Stomach (tissue), 9 donors: ENCODE data around the gene AVEN. TPM values are rescaled to one million over a fixed set of nuclear protein-coding genes. Genes with fewer than 3 reads are reported as not detected.

Experiments
- DNase-seq, 2 donors: peaks; one replicate each; pipeline versions ENCODE4 v3.0.0 to v3.0.0-alpha.2; 2013 to 2019
- H3K27ac ChIP-seq, 5 donors: fragments of 200-600 bp in 4 of 5; sonication (generic) in 4 of 5; one replicate each; pipeline ENCODE4 v1.5.1; 2013 to 2019; ENCODE audit warnings: mild to moderate bottlenecking in 1 of 5, moderate library complexity in 1 of 5
- H3K27me3 ChIP-seq, 3 donors: fragments of 200-600 bp; sonication (generic); one replicate each; pipeline ENCODE4 v1.5.1; 2017 to 2019; ENCODE audit warnings: mixed run types in 1 of 3
- H3K36me3 ChIP-seq, 4 donors: fragments of 200-600 bp; sonication (generic); 1 replicate in 3 of 4; 2 replicates in 1 of 4; pipeline ENCODE4 v1.5.1; 2016 to 2019
- H3K4me1 ChIP-seq, 4 donors: fragments of 200-600 bp; sonication (generic); one replicate each; pipeline ENCODE4 v1.5.1; 2016 to 2019
- H3K4me3 ChIP-seq, 4 donors: fragments of 200-600 bp; sonication (generic) in 3 of 4; one replicate each; pipeline ENCODE4 v1.5.1; 2016 to 2019; ENCODE audit warnings: mild to moderate bottlenecking in 1 of 4
- H3K9me3 ChIP-seq, 4 donors: fragments of 200-600 bp; sonication (generic); one replicate each; pipeline ENCODE4 v1.5.1; 2016 to 2019
- CTCF ChIP-seq, 7 experiments: fragments of 450-650 bp in 4 of 7; fragments of 200-600 bp in 3 of 7; sonication (generic) in 3 of 7; IDR thresholded peaks; one replicate each; pipeline ENCODE4 v1.5.1; 2016 to 2019; ENCODE audit warnings: antibody characterized with exemption in 7 of 7, control low read depth in 2 of 7, mild to moderate bottlenecking in 1 of 7
- EP300 ChIP-seq: sonication (generic); formaldehyde crosslinking; IDR thresholded peaks from one replicate; pipeline ENCODE4 v1.6.1; 2017; ENCODE audit warnings: antibody characterized with exemption
- POLR2A ChIP-seq, 4 donors: fragments of 450-650 bp; IDR thresholded peaks; one replicate each; pipeline ENCODE4 v1.6.1; 2016; ENCODE audit warnings: antibody characterized with exemption in 4 of 4, control low read depth in 2 of 4, mild to moderate bottlenecking in 1 of 4, moderate library complexity in 1 of 4
- POLR2AphosphoS5 ChIP-seq, 3 donors: sonication (generic); formaldehyde crosslinking; IDR thresholded peaks; one replicate each; pipeline ENCODE4 v1.6.1; 2016; ENCODE audit warnings: antibody characterized with exemption in 3 of 3
- WGBS, 5 donors: extraction: QIAGEN DNeasy Blood & Tissue Kit in 3 of 5; methylation state at CpG; one replicate each; pipeline versions ENCODE4 v1.1.5 to v1.1.7; 2013 to 2018; 5-methylcytosine and 5-hydroxymethylcytosine counted together
- intact Hi-C: fragments of 100-400 bp; cut with DNase I; formaldehyde crosslinking; loops from one replicate; pipeline ENCODE4 v1.15.1; 2023; ENCODE audit warnings: low total_unique reads
- polyA plus RNA-seq, 3 donors: library from polyadenylated mRNA; stranded (reverse); fragments of 200-250 nt; gene quantifications; one replicate each; pipeline ENCODE4 v1.2.3, GENCODE V29; 2013
- total RNA-seq, 5 donors: library from RNA; depleted of rRNA; stranded (reverse); fragments of >200 nt; gene quantifications; one replicate each; pipeline versions ENCODE4 v1.1.0 to v1.2.3, GENCODE V29; 2014 to 2016
- donor health status: healthy with polysubstance abuse.
- donor health status: Bipolar disorder and iron deficiency.
- donor health status: healthy.

Gene AVEN
- total and polyA plus RNA-seq, 8 donors: 8.6 to 89.8 (median 14.4) TPM; not detected in 1

DNA sequence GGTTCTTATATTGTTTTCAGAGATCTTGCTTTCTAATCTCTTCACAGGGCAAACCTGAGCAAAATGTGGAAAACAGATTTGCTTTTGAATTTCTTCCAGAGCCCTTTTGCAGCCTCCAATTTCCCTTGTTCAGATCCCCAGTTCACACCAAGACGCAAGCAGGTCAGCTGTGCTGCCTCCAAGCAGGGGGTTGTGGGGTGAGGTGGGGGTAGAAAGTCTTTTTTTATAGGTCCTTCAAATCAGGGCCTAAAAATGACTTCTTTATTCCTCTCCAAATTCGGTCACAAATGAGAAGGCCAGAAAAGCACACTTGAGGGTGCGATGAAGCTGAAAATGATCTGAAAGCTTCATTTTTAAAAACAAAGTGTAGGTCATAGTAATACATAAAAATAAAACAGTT, 26.3 kb upstream of the AVEN start:
- intact Hi-C loops: no loop called here

GRCh38 chr15:34064438-34064837, 25.4 kb upstream of the AVEN start:
- H3K27ac ChIP-seq: no peak overlapping the region
- TF ChIP-seq EP300: no peak
- TF ChIP-seq CTCF (IDR thresholded peaks at IDR 0.05): no peak
- TF ChIP-seq POLR2A (IDR thresholded peaks at IDR 0.05): no peak
- TF ChIP-seq POLR2AphosphoS5 (IDR thresholded peaks at IDR 0.05): no peak
- H3K36me3 ChIP-seq: no peaks in the 10 kb centered on the region
- intact Hi-C loops: no loop called here
- H3K4me3 ChIP-seq: no peak overlapping the region
- H3K4me1 ChIP-seq: peaks cover 0 to 7% (median 3%) of the 10 kb centered on the region in 4 donors
- DNase-seq: no peak
- H3K9me3 ChIP-seq: no peaks in the 10 kb centered on the region
- WGBS, 5 donors: 0% methylated on average over 1 of the region's 1 CpG
- no peaks in the 10 kb centered on the region for H3K27me3 ChIP-seq

More for the DNA sequence above, 26.3 kb upstream of the AVEN start:
- no peaks in the 10 kb centered on the region for H3K36me3 ChIP-seq
- H3K27ac ChIP-seq: no peak overlapping the region
- TF ChIP-seq POLR2A (IDR thresholded peaks at IDR 0.05) (no peak), CTCF (IDR thresholded peaks at IDR 0.05) (no peak), POLR2AphosphoS5 (IDR thresholded peaks at IDR 0.05) (no peak)
- DNase-seq: no peak
- WGBS, 5 donors: 83 to 94% (median 89%) methylated on average over 3 of the region's 3 CpGs
- peaks cover 0 to 7% (median 3%) of the 10 kb centered on the region in 4 donors for H3K4me1 ChIP-seq
- no peaks in the 10 kb centered on the region for H3K27me3 ChIP-seq
- H3K4me3 ChIP-seq: no peak overlapping the region
- no peaks in the 10 kb centered on the region for H3K9me3 ChIP-seq

GRCh38 chr15:34059946-34060345, 20.9 kb upstream of the AVEN start:
- H3K4me3 ChIP-seq: no peak overlapping the region
- H3K9me3 ChIP-seq: no peaks in the 10 kb centered on the region
- DNase-seq: no peak
- intact Hi-C loops: loop anchor here (2.0 kb wide), 1 partner anchor 151 kb away; the partner anchor contains the start of gene KATNBL1
- WGBS, 5 donors: 63 to 77% (median 69%) methylated on average over 3 of the region's 3 CpGs
- H3K36me3 ChIP-seq: no peaks in the 10 kb centered on the region
- H3K27ac ChIP-seq: no peak overlapping the region
- H3K4me1 ChIP-seq: peaks cover 0 to 7% (median 3%) of the 10 kb centered on the region in 4 donors
- TF ChIP-seq POLR2A (IDR thresholded peaks at IDR 0.05): no peak
- no peak for TF ChIP-seq EP300
- TF ChIP-seq CTCF (IDR thresholded peaks at IDR 0.05): no peak
- no peak for TF ChIP-seq POLR2AphosphoS5 (IDR thresholded peaks at IDR 0.05)
- no peaks in the 10 kb centered on the region for H3K27me3 ChIP-seq

DNA sequence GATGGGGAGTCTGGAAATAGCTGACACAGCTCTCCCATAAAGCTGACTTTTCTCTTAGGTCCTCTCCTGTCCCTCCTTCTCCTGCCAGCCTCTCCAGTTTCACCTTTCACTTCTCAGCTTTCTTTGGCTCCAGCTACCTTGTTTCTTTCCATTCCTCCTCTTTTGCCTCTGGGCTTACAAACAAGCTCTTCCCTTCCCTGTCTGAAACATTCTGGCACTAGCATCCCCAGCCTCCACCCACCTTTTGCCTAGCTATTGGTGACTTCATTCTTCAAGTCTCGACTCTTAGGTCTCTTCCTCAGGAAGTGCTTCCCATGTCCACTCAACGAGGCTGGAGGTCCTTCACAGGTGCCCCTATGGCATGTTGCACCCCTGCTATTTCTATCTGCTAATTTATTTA, 20.5 kb upstream of the AVEN start:
- H3K27ac ChIP-seq: no peak overlapping the region
- DNase-seq: no peak
- WGBS, 5 donors: 29 to 35% (median 34%) methylated on average over 2 of the region's 2 CpGs
- H3K27me3 ChIP-seq: no peaks in the 10 kb centered on the region
- H3K36me3 ChIP-seq: no peaks in the 10 kb centered on the region
- H3K4me1 ChIP-seq: peaks cover 0 to 7% (median 3%) of the 10 kb centered on the region in 4 donors
- H3K4me3 ChIP-seq: no peak overlapping the region
- intact Hi-C loops: no loop called here
- no peak for TF ChIP-seq EP300
- TF ChIP-seq CTCF (IDR thresholded peaks at IDR 0.05): no peak
- no peak for TF ChIP-seq POLR2A (IDR thresholded peaks at IDR 0.05)
- TF ChIP-seq POLR2AphosphoS5 (IDR thresholded peaks at IDR 0.05): no peak
- H3K9me3 ChIP-seq: no peaks in the 10 kb centered on the region
